HG03342 (cell line): ENCODE data around the gene COL9A1.

ENCODE experiments used
- ATAC-seq: cut with Tn5 transposase; IDR thresholded peaks from one replicate; pipeline ENCODE4 v1.9.1; 2021; ENCODE audit warnings: mild to moderate bottlenecking, moderate library complexity; ENCODE audit not compliant: unreplicated experiment

Gene COL9A1

DNA sequence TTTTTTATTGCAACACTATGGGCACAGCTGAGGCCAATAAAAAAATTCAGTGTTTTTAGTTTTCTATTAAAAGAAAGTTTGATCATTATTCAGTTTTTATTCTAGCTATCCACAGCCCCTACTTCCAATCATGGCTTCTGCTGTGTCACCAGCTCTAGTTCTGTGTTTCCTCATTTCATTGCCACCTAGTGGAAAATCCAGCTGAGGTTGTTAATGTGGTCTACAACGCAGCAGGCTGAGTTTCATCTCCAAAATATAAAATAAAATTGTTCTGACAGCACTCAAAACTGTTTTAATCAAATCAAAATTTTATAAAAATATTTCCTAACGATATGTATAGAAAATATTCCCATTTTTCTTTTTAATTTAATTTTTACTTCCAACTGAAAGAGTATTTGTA, 13.6 kb downstream of the COL9A1 start:
- ATAC-seq: no peak

DNA sequence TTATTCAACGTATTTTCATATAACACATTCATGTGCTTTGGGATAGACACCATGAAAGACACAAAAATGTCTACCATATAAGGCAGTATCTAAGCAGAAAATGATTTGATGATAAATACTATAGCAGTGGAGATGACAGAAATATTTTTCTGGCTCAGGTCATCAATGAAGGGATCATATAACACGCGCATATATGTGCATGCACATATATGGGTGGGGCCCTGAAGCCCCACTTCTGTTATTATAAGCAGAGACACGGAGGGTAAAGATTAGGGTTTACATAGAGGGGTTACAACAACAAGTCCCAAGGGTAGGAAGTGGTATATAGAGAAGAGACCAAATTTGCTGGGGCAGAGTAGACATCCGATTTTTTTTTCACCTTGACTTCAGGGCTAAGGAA, 16.0 kb downstream of the COL9A1 start:
- no peak for ATAC-seq

DNA sequence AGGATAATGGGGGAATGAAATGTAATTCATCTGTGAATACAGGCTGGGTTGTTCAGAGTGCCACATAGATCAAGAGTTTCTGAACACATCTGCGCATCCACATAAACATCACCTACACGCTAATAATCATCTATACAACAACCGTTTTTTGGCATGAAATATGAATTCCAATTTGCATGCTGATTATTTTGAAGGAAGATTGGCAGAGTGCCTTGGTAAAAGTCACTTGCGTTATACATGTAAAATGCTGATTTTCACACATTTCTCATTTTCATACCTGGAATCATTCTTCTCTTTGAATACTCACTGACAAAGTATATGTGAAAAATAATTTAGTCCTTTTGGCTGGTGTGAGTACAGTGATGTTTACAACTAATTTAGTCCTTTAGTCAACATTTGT, 17.7 kb downstream of the COL9A1 start:
- ATAC-seq: no peak

DNA sequence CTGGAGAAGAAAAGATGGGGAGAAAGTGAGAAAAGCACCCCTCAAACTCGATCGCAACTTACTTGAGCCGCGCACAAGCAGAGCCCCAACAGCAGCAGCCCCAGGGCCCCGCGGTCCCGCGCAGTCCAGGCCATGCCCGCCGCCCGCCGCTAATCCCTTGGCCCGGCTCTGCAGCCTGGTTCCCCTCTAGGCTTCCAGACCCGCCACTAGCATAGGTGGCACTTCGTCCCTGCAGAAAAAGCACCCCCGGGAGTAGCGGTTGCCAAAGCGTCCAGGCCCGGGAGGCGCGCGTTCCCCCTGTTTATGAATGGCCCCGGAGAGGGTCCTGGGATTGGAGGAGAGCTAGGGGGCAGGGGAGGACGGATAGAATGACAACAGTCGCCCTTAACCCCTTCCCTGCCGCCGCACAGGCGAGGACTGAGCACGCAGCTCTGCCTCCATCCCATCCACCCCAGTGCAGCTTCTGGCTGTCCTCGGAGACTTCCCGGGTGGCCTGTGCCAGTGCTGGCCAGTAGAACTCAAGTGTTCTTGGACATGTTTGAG, 19.9 kb downstream of the COL9A1 start:
- no peak for ATAC-seq

DNA sequence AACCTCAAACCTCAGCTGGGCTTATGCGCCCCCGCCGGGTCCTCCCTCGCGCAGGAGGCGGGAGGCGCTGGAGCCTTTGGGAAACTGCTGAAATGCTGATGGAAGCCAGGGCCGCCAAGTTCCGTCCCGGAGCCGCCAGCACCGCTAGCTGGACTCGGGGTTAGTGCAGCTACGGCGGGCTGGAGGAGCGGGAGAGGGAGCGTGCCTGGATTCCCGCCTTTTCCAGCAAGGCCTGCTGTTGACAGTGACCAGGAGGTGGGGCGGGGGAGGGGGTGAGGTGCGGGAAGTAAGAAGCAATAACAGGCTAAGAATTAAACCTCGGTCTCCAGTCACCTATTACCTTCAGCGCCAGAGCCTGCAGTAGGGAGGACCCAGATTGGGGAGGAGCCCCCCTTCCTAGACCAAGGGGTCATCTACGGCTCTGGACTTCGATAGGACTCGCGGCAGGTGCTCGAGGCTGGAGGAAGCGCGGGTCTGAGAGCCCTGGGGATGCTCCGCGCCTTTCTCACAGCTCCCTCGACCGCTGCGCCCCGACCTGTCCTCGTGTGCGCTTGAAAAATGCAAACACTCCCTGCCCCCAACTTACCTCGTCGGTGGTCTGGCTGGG, 20.5 kb downstream of the COL9A1 start:
- ATAC-seq: no peak

DNA sequence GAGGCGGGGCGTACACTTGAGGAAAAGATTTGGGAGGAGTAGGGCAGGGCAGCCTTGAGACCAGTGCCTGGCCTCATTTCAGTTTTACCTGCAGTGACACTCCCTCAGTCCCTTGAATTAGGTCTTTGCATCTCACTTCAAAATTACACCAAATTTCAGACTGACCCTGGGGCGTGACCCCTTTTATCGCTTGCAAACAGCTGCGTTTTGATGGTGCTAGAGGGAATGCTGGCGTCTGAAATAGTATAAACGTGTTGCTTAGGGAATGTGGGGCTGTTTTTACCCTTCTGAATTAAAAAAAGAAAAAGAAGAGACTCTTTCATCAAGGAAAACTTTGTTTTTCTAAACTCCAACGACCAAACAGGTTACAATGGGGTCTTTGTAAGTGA, 21.0 kb downstream of the COL9A1 start:
- no peak for ATAC-seq

DNA sequence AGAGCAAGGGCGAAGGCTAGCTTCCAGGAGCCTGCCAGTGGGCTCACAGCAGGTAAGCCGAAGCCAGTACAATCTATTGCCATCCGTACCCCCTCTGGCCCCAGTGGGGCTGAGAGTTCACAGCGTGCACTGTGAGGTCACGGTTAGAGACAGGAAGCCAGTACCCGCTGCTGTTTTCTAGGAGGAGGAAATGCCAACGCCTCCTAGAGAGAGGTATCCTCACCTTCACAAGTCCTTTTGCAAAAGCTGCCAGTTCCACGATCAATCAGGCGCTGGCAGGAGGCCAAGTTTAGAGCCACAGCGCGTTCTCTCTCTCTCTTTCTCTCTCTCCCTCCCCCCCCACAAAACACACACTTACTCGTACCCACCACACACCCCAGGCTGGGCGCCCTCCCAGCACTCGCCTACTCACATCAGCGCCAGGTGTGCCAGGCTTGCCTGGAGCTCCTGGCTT, 22.5 kb downstream of the COL9A1 start:
- no peak for ATAC-seq

DNA sequence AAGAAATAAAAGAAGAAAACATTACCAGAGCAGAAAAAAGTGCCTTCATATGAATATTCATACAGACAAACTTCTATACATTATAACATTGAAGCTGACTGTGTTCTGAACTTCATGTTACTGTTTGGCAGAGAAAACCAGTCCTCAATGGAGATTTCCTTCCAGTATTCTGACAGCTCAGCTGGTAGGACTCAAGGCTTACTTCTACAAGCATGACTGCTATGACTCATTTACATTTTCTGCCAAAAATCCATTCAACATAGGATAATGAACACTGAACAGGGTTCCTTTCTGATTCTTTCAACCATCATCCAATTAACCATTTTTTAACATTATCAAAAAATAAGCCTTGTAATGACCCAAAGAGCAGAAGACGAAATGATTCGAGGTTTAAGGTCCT, 25.4 kb downstream of the COL9A1 start:
- no peak for ATAC-seq

DNA sequence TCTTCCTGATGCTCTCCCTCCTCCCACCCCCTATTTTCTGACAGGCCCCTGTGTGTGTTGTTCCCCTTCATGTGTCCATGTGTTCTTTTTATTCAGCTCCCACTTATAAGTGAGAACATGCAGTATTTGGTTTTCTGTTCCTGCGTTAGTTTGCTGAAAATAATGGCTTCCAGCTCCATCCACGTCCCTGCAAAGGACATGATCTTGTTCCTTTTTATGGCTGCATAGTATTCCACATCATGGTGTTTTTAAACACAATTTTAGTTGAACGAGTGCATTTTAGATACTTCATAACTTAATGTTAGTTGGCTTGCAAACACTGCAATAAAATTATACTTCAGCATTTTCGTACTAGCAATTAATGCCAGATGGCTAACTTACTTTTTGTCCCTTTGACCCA, 28.5 kb downstream of the COL9A1 start:
- ATAC-seq: no peak

DNA sequence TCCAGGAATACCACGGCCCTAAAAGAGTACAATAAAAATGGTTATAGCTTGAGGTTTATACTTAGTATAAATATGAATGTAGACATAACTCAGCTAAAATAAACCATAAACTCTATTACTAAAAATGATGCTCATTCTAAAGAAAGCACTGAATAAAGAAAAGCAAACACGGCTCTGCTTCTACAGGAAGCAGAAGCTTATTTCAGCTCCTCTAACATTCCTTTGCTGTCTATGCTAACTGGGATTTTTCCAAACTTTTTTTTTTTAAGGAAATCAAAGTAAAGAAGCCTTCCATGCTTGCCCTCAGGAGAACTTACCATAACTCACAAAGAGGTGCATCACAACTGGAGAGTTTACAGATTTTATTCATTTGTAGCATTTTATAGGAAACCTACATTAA, 30.8 kb downstream of the COL9A1 start:
- no peak for ATAC-seq

DNA sequence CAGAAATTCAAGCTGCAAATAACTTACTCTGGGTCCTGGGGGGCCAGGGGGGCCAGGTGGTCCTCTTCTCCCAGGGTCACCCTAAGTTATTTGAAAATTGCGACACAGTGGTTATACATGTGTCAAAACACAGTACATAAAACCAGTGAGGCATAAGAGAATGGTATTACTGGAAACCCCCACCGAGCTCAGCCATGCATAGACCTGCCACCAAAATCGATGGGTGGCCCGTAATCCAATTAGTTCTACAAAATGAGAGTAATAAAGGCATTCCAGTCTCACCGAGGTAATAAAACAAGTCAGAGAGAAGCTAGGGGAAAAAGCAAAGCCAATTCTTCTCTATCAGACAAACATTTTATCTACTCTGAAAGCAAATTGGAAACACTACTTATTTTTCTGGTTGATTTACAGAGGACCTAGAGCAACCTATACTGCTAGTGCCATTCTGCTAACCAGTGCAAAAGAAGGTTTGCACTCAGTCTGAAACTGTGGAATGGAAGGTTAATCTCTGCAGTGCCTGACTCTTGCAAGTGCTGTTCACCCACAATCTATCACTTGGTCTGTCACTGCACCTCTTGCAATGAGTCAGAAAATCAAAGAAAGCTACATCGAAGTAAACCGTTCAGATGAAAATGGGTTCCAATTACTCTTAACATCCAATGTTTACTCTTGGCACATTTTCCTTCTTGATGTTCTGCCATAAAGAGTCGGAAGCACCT, 32.4 kb downstream of the COL9A1 start:
- ATAC-seq: no peak

DNA sequence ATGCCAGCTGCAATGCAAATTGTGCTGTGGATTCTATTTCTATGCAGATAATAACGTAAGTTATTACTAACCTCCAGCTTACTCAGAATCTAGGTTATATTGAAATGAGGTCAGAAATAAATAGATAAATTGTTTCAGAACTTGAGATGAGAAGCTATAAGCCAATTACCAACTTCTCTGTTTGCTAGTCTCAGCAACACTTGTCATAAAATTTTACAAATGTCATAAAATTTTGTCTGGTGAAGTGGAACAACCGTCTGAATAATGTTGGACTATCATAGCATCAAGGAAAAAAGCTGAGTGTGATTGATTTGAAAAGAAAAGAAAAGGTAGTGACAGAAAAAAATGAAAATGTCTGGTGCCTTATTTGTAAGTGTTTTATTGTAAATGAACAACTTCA, 36.7 kb downstream of the COL9A1 start:
- ATAC-seq: no peak

DNA sequence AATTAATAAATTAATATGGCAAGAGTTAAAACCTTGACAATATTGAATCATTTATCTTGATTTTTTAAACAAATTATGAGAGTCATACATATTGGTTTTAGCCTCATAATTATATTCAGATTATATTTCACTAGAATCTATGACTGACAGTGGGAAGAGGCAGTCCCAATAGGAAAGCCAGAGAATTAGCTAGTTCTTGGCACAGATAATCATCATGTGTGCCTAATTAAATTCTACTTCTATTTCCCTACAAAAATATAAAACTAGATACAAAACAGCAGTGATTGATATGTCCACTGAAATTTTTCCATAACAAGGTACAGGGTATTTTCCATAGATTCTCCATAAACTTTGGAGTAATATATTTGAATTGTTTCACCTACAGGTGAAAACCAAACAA, 38.6 kb downstream of the COL9A1 start:
- no peak for ATAC-seq

DNA sequence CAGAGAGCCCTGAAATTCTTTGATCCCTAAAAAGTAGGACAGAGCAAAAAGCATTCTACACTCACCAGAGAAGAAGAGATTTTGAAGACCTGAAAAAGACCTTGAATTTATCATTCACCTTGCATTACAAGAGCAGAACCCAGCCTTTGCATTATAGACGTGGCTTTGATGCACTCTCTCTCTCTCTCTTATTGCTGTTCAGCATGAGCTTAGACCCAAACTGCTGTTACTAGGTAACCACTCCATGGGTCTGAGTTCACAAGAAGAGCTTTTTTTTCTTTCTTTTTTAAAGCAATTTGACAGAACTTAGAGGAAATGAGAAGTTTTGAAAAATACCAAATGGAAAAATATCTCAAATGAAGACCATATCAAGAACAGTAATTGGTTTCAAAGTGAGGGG, 44.4 kb downstream of the COL9A1 start:
- ATAC-seq: no peak

DNA sequence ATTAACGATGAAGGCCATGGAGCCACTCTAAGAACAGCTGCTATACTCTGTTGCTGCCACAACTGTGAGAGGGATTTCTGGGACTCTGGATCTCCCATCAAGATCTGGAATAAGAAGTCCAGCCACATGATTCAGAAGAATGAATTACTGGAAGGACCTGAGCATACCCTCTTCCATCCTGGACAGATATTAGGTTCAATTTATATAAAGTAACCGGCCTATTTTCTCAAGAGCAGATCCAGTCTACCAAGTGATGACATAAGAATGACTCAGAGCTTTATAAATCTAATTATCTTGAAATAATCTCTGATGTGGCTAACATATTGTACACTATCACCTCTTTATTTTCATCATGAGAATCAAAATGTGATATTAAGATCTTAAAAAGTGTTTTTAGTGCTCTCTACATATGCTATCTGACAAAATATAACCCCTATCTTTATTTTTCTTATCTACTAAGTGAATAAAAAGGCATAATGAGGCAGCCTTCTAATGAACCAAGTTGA, 45.1 kb downstream of the COL9A1 start:
- ATAC-seq: no peak

DNA sequence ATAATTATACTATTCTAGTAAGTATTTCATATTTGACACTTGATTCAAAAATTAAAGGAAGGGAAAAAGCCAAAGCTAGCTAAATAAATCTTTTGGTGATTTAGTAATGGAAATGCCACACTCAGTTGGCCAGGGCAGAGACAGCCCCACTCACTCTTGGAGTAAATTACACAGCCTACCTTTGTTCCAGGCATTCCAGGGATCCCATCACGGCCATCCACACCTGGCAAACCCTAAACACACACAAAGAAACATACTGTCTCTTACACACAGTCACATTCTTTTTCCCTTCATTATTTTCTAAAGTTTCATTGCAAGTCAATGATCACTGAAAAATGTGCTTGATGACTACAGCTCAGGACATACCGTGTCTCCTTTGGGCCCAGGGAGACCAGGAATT, 48.1 kb downstream of the COL9A1 start:
- ATAC-seq: no peak

DNA sequence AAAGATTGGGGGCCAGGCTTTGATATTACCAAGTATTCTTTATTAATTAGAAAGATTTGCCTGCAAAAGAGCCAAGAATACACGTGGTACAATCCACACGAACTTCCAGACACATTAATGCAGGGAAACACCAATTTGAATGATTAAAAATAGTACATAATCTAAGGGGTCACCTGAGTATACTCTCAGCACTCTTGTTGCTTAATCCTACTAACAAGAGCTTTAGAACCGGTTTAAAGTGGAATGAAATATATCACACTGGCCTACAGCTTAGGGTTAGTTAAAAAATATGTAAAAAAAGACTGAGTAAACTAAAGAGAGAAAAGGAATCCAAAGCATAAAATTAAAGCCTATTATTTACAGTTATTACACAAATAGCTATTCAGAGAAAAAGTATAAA, 49.0 kb downstream of the COL9A1 start:
- ATAC-seq: no peak

DNA sequence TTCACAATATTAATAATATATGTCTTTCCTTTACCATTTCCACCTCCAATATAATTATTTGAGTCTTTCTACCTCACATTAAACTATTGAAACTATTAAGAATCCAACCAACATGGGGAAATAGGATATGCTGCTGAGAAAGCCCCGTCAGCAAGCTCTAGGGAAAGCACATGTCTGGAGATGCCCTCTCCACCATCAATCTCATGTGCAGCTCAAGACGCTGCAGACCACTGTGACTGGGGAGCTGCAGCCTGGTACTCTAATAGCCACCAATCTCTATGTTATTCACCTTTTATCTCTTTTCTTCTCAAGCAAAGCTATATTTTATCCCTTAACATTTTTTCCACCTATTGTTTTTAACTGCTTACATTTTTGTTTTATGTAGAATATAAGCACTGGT, 50.3 kb downstream of the COL9A1 start:
- no peak for ATAC-seq

DNA sequence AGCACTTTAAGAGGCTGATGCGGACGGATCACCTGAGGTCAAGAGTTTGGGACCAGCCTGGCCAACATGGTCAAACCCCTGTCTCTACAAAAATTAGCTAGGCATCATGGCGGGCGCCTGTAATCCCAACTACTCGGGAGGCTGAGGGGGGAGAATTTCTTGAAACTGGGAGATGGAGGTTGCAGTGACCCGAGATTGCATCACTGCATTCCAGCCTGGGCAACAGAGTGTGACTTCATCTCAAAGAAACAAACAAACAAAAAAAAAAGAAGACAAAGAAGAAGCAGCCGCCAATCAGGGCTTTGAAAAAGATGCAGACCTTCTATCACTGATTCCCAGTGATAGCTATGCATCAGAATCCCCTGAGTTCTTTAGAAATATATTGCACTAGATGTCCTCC, 56.8 kb downstream of the COL9A1 start:
- ATAC-seq: no peak

DNA sequence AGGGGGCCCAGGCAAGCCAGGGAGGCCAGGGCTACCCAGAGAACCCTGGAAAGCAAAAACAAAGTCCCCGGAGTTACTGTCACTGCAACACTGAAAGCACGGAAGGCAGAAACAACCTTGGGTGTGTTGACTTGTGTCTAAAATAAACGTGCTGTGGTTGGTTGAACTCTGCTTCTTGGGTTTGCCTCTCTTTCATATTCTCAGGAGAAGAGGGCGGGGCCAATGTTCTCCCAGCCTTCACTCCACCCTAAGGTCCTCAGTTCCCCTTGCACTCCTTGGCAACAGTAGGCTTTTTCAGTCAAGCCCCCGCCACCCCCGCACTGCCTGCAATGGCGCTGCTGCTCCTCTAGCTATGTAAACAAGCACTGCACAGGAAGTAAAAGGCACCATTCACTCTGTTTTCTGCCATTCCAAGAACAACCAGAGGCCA, 60.9 kb downstream of the COL9A1 start:
- no peak for ATAC-seq

DNA sequence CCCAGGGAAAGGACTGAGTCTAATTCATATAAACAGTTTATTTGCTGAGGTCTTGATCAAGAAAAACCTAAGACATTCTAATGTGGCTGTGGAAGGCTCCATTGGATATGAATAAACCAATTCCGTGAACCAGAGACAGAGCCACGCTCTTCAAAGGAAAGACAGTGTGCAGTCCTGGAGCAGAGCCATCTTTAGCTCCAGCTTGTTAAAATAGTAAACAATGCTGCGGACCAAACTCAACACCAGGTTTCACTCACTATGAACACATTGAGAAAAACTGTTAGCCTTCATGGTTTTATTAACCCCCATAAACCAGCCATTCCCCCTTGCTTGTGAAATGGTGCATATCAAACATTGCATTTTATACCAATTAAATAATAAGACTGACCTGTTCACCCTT, 61.9 kb downstream of the COL9A1 start:
- no peak for ATAC-seq

DNA sequence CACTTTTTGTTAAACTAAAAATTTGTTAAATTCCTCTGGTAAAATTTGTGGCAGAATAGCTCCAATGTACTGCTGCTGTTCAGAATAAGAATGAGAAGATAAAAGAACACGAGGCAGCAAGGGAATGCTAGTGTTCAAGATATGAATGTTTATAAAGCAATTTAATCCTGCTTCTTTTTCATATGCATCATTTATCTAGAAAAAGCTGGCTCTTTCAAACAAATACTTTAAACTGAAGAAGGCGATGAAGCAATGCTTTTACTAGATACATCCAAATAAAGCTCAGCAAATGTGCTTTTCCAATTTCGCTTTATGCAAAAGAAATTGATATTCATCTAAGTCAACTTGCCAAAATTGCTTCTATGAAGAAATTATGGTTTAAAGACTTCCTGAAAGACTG, 66.5 kb downstream of the COL9A1 start:
- no peak for ATAC-seq
